CD4-positive, alpha-beta T cell treated with Interleukin-1 beta for 1 hour (primary cell): Measurements from ENCODE around the gene SMAD4.
"Not testable (repeated sequence)": the region's sequence is repeated elsewhere in the genome, so short reads cannot be mapped to it uniquely, and the experiment has no call there.

Experiments
- DNase-seq, 2 donors: peaks; one replicate each; pipeline ENCODE4 v3.0.0-alpha.2; 2020 to 2022

The SMAD4 gene

GRCh38 chr18:51074605-51075004 is 44.6 kb downstream of the SMAD4 start:
- DNase-seq, result no peak

- DNase-seq, result no peak
Observed at GRCh38 chr18:51076503-51076902, 46.5 kb downstream of the SMAD4 start.

GRCh38 chr18:51077217-51077616 is 47.2 kb downstream of the SMAD4 start:
- DNase-seq, result no peak

- no peak for DNase-seq
Observed at GRCh38 chr18:51078026-51078425, 48.0 kb downstream of the SMAD4 start.

DNA sequence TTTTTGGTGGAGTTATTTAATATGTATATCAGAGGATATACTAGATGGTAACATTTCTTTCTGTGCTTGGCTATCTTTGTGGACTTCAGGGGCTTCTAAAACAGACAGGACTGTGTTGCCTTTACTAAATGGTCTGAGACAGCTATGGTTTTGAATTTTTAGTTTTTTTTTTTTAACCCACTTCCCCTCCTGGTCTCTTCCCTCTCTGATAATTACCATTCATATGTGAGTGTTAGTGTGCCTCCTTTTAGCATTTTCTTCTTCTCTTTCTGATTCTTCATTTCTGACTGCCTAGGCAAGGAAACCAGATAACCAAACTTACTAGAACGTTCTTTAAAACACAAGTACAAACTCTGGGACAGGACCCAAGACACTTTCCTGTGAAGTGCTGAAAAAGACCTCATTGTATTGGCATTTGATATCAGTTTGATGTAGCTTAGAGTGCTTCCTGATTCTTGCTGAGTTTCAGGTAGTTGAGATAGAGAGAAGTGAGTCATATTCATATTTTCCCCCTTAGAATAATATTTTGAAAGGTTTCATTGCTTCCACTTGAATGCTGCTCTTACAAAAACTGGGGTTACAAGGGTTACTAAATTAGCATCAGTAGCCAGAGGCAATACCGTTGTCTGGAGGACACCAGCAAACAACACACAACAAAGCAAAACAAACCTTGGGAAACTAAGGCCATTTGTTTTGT is 52.7 kb downstream of the SMAD4 start:
- DNase-seq, result no peak

GRCh38 chr18:51083398-51083797 is 53.4 kb downstream of the SMAD4 start:
- no peak for DNase-seq

GRCh38 chr18:51088410-51088809 is 58.4 kb downstream of the SMAD4 start:
- no peak for DNase-seq

- no peak for DNase-seq
Observed at GRCh38 chr18:51089691-51090090, 59.7 kb downstream of the SMAD4 start.

- no peak for DNase-seq
Observed at GRCh38 chr18:51091270-51091669, 61.3 kb downstream of the SMAD4 start.

DNA sequence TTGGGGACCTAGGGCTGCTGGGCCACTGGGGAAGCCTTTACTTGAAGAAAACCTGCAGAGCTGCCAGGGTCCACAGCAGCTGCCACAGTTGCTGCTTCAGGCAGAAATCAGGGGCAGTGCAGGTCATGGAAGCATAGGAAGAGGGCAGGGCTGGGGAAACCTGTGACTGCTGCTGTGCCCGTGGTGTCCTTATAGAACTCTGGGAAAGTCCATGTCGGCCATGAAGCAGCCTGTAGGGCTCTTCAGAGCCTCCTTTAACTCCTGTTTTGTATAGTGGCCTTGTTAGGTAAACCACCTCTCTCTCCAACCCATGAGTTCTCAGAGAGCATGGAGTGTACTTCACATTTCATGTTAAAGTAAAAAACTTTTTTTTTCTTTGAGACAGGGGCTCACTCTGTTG is 62.1 kb downstream of the SMAD4 start:
- no peak for DNase-seq

- not testable (repeated sequence) for DNase-seq
Observed at GRCh38 chr18:51092967-51093366, 63.0 kb downstream of the SMAD4 start.

- DNase-seq, result no peak
Observed at GRCh38 chr18:51097021-51097822, 67.2 kb downstream of the SMAD4 start.

DNA sequence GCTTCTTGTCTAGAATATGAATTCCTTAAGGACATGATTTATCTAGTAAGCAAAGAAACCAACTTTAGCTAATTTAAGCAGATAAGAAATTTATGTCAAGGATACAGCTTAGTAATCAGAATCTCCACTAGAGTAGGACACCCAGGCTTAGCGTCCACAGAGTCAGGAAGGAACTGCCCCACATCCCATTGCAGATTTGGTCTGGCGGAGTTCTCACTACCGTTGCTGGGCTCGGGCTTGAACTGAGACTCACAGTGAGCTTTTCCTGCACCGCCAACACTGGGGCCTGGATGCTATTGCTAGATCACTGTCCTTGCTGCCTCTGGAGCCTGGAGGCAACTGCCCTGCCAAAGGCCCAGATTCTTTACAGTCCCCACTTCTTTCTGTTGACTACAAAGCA is 68.1 kb downstream of the SMAD4 start:
- no peak for DNase-seq

- DNase-seq, result no peak
Observed at GRCh38 chr18:51098513-51098912, 68.5 kb downstream of the SMAD4 start.

GRCh38 chr18:51100385-51101120 is 70.5 kb downstream of the SMAD4 start:
- DNase-seq, result no peak

- DNase-seq, result no peak
Observed at GRCh38 chr18:51107082-51107481, 77.1 kb downstream of the SMAD4 start.

DNA sequence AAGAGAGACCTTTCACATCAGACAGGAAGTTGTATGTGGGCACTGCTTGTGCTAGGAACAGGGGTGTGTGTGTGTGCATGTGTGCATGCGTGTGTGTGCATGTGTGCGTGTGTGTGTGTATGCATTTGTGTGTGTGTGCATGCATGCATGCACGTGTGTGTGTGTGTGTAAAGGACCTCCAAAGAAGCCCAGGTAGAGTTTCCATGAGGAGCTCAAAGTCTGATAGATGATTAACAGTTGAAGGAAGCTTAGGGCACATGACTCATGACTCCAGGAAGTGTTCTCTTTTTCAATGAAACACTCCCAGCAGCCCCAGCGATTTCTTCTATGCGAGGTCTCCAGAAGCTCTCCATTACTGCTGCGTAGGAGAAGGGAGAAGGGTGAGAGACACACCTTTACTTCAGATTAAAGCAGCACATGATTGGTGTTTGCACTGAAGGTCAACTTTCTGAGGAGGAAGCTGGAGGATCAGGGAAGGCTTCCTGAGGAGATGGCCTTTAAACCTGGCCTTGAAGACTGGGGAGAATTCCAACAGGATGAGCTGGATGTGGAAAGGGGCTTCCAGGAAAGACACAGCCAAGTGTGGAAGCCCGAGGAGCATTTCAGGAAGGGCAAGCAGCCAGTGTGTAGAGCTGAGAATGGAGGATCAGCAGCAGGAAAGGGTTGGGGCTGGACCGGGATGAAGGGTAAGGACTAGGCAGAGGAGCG is 77.7 kb downstream of the SMAD4 start:
- no peak for DNase-seq

- no peak for DNase-seq
Observed at GRCh38 chr18:51108330-51108729, 78.3 kb downstream of the SMAD4 start.

DNA sequence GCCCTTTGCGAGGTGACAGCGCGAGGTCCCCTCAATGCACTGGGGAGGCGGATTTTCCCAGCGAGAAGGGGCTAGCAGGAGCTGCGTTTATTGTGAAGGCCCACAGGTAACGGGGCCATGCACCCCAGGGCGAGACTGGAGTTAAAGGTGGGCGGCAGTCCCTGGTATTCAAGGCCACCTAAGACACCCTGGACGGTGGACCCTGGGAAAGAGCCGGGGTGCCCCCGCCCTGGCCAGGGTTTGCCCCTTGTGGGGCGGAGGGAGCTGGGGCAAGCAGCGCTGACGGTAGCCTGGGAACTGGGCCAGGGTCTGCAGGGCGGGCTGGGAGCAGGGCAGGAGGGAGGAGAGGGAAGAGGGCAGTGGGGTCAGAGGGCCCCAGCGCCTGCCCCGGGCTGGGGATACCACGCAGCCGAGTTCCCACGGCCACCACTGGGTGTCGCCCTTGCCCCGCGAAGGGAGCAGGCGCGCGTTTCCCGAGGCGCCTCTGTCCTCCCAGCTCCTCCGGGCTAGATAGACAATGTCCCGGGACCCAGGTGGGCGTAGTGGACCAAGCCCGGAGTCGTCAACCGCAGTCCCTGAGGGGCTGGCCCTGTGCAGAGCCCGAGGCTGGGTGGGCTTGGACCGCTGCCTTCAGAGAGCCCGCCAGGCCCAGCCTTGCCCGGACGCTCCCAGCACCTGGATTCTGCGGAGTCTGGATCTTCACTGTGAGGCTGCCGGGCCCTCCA is 80.2 kb downstream of the SMAD4 start:
- DNase-seq, result peak; percentile 50 to 57

DNA sequence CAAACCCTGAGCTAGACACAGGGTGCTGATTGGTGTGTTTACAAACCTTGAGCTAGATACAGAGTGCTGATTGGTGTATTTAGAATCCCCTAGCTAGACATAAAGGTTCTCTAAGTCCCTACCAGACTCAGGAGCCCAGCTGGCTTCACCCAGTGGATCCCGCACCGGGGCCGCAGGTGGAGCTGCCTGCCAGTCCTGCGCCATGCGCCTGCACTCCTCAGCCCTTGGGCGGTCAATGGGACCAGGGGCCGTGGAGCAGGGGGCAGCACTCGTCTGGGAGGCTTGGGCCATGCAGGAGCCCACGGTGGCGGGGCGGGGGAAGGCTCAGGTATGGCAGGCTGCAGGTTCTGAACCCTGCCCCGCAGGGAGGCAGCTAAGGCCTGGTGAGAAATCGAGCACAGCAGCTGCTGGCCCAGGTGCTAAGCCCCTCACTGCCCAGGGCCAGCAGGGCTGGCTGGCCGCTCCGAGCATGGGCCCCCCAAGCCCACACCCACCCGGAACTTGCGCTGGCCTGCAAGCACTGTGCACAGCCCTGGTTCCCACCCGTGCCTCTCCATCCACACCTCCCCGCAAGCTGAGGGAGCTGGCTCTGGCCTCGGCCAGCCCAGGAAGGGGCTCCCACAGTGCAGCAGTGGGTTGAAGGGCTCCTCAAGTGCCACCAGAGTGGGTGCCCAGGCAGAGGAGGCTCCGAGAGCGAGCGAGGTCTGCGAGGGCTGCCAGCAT is 81.8 kb downstream of the SMAD4 start:
- not testable (repeated sequence) for DNase-seq

DNA sequence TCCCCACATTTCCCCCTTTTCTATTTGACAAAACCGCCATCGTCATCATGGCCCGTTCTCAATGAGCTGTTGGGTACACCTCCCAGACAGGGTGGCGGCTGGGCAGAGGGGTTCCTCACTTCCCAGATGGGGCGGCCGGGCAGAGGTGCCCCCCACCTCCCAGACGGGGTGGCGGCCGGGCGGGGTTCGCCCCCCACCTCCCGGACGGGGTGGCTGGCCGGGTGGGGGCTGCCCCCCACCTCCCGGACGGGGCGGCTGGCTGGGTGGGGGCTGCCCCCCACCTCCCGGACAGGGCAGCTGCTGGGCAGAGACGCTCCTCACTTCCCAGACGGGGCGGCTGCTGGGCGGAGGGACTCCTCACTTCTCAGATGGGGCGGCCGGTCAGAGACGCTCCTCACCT is 87.0 kb downstream of the SMAD4 start:
- DNase-seq, result not testable (repeated sequence)

DNA sequence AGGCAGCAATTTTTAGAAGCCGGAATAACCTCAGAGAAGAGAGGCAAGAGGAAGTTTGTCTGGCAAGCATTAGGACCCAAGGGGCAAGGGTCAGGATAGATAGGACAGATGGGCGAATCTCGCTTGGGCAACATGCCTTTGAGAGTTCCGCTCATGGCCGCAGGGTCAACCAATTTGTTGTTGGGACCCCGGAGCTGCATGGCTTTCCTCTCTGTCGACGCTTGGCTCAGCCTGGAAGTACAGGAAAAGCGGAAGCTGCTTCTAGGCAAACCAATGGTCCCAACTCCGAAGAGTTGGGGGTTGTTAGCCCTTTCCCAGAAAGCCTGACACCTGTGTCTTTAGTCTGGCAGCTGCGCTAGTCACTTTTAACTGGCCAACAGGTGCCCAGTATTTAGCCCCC is 89.5 kb downstream of the SMAD4 start:
- not testable (repeated sequence) for DNase-seq
